T follicular helper cell (primary cell): ENCODE data around the gene RUNX2.
"Not testable (repeated sequence)": the region's sequence is repeated elsewhere in the genome, so short reads cannot be mapped to it uniquely, and the experiment has no call there.

Experiments used
- DNase-seq: peaks from one replicate; pipeline ENCODE4 v3.0.0-alpha.2; 2020; ENCODE audit warnings: low read depth

The RUNX2 gene

GRCh38 chr6:45558858-45559257 is 230.7 kb downstream of the RUNX2 start:
- no peak for DNase-seq

GRCh38 chr6:45560321-45560820 is 232.2 kb downstream of the RUNX2 start:
- DNase-seq = not testable (repeated sequence)

- no peak for DNase-seq
These were observed 234.0 kb downstream of the RUNX2 start for GRCh38 chr6:45562171-45562570.

GRCh38 chr6:45563041-45563440 is 234.9 kb downstream of the RUNX2 start:
- DNase-seq = no peak

- no peak for DNase-seq
These were observed 235.7 kb downstream of the RUNX2 start for GRCh38 chr6:45563844-45564243.

- DNase-seq = no peak
These were observed 238.8 kb downstream of the RUNX2 start for GRCh38 chr6:45566882-45567281.

GRCh38 chr6:45567879-45568278 is 239.7 kb downstream of the RUNX2 start:
- DNase-seq = no peak

- DNase-seq = no peak
These were observed 240.5 kb downstream of the RUNX2 start for GRCh38 chr6:45568626-45569025.

GRCh38 chr6:45569210-45569945 is 241.2 kb downstream of the RUNX2 start:
- DNase-seq = no peak

GRCh38 chr6:45571159-45571558 is 243.0 kb downstream of the RUNX2 start:
- no peak for DNase-seq

GRCh38 chr6:45572833-45573232 is 244.7 kb downstream of the RUNX2 start:
- DNase-seq = no peak

GRCh38 chr6:45574014-45574461 is 245.9 kb downstream of the RUNX2 start:
- DNase-seq = no peak

- DNase-seq = no peak
These were observed 246.8 kb downstream of the RUNX2 start for GRCh38 chr6:45574885-45575284.

- DNase-seq = no peak
These were observed 248.8 kb downstream of the RUNX2 start for GRCh38 chr6:45576648-45577624.

GRCh38 chr6:45577836-45578504 is 249.8 kb downstream of the RUNX2 start:
- DNase-seq = no peak

- DNase-seq = no peak
These were observed 256.0 kb downstream of the RUNX2 start for GRCh38 chr6:45584127-45584526.

GRCh38 chr6:45586216-45587171 is 258.4 kb downstream of the RUNX2 start:
- peak; percentile 21 for DNase-seq

GRCh38 chr6:45587229-45588060 is 259.3 kb downstream of the RUNX2 start:
- no peak for DNase-seq

GRCh38 chr6:45589367-45589766 is 261.2 kb downstream of the RUNX2 start:
- DNase-seq = no peak

GRCh38 chr6:45590226-45590625 is 262.1 kb downstream of the RUNX2 start:
- no peak for DNase-seq
